ENCODE results near the gene KCNC3. TPM values are rescaled to one million over a fixed set of nuclear protein-coding genes. Genes with fewer than 3 reads are reported as not detected.

The KCNC3 gene
- polyA plus RNA-seq, 2 of the 4 experiments (the other 2 are of a cell fraction) = 0.17 to 1.4 TPM

- ChIA-PET CTCF (interaction anchor here (1.2 to 3.4 kb wide), 6 partner anchors 8 to 154 kb away, joined by 3 to 18 read pairs (median 6); no protein-coding TSS in a partner anchor), POLR2A (interaction anchor here (1.3 to 1.4 kb wide), 2 partner anchors 14 to 27 kb away, joined by 5 to 7 read pairs; partner anchors contain the start of gene KCNC3)
- 88% methylated on average over 10 of the region's 10 CpGs for WGBS (ENCODE audit: missing lambda C conversion rate)
- Histone ChIP-seq H3K4me2 (peak overlapping the region; percentile 69), H3K4me1 (peaks cover 19% of the 10 kb centered on the region), H3K9me3 (no peaks in the 10 kb centered on the region), H3K27ac (peak overlapping the region; percentile 2 to 16; a peak in 4 of 6 replicates), H3K4me3 (no peak overlapping the region)
- no peak for TF ChIP-seq POLR2AphosphoS2 (conservative IDR thresholded peaks at IDR 0.05; ENCODE audit: low read length)
- TF ChIP-seq CBX8 (IDR thresholded peaks at IDR 0.05) = no peak
- no peak for TF ChIP-seq ZSCAN20 (CRISPR knock-in tag; IDR thresholded peaks at IDR 0.05)
- TF ChIP-seq ATOH8 (CRISPR knock-in tag; IDR thresholded peaks at IDR 0.05; ENCODE audit: low read depth) = no peak
- TF ChIP-seq RCOR1 (IDR thresholded peaks at IDR 0.05; ENCODE audit: low read depth, low read length) = no peak
- no peak for TF ChIP-seq CTCF (IDR thresholded peaks at IDR 0.05)
- no peak for TF ChIP-seq PBX3 (IDR thresholded peaks at IDR 0.05)
- no peak for TF ChIP-seq FOXS1 (CRISPR knock-in tag; IDR thresholded peaks at IDR 0.05)
- TF ChIP-seq NPAS2 (CRISPR knock-in tag; IDR thresholded peaks at IDR 0.05; ENCODE audit: borderline replicate concordance) = no peak
- TF ChIP-seq USF2 (IDR thresholded peaks at IDR 0.05) = no peak
- no peak for TF ChIP-seq CHD2 (IDR thresholded peaks at IDR 0.05; ENCODE audit: low read length, partially characterized antibody)
- TF ChIP-seq HMGXB4 (CRISPR knock-in tag; IDR thresholded peaks at IDR 0.05; ENCODE audit: borderline replicate concordance) = no peak
- TF ChIP-seq RFX5 (IDR thresholded peaks at IDR 0.05) = no peak
- no peak for TF ChIP-seq HDAC2 (IDR thresholded peaks at IDR 0.05)
- no peak for TF ChIP-seq TP53 (CRISPR knock-in tag; IDR thresholded peaks at IDR 0.05)
- no peak for TF ChIP-seq EHMT2 (IDR thresholded peaks at IDR 0.05; ENCODE audit: low read depth)
- FAIRE-seq (no peak), DNase-seq (ENCODE audit: low read depth in 1 of 2, low spot score in 1 of 2) (no peak), ATAC-seq (peak in 1 of 2 experiments; percentile 7; a peak in 1 of 6 replicates)
Observed at GRCh38 chr19:50301607-50301971, 27.6 kb downstream of the KCNC3 start.

- WGBS (ENCODE audit: missing lambda C conversion rate) = 11% methylated on average over 10 of the region's 10 CpGs
- DNase-seq (ENCODE audit: low read depth in 1 of 2, low spot score in 1 of 2) (peak; percentile 81), FAIRE-seq (peak; percentile 36)
Observed at GRCh38 chr19:50300814-50301606, 28.2 kb downstream of the KCNC3 start.

More at GRCh38 chr19:50300814-50301606, 28.2 kb downstream of the KCNC3 start:
- Histone ChIP-seq H3K4me2 (peak overlapping the region; percentile 69), H3K27ac (peak overlapping the region; percentile 38 to 54; a peak in 4 of 6 replicates), H3K9me3 (no peaks in the 10 kb centered on the region), H3K4me3 (no peak overlapping the region), H3K4me1 (peaks cover 19% of the 10 kb centered on the region)
- ATAC-seq = peak; percentile 98 to 99
- TF ChIP-seq MAX (IDR thresholded peaks at IDR 0.05) (peak; percentile 64), BCL3 (IDR thresholded peaks at IDR 0.05) (no peak), MAFK (IDR thresholded peaks at IDR 0.05; ENCODE audit: partially characterized antibody) (peak; percentile 92), TP53 (CRISPR knock-in tag; IDR thresholded peaks at IDR 0.05) (no peak), FOSL2 (IDR thresholded peaks at IDR 0.05) (peak; percentile 85), FOSL2 (CRISPR knock-in tag; IDR thresholded peaks at IDR 0.05) (peak; percentile 87), JUNB (IDR thresholded peaks at IDR 0.05) (peak; percentile 80), HOXB13 (CRISPR knock-in tag; IDR thresholded peaks at IDR 0.05; ENCODE audit: low read depth) (no peak), JUN (IDR thresholded peaks at IDR 0.05) (peak; percentile 22 to 26; a peak in 2 of 5 replicates)
- ChIA-PET POLR2A (interaction anchor here (0.6 to 1.4 kb wide), 5 partner anchors 9 to 32 kb away, joined by 3 to 7 read pairs (median 5); partner anchors contain the start of gene KCNC3), CTCF (interaction anchor here (0.8 to 3.4 kb wide), 8 partner anchors 9 to 153 kb away, joined by 3 to 18 read pairs (median 6); no protein-coding TSS in a partner anchor)

Measured in A549 (cell line).